M059J (cell line): ENCODE data around the gene DPEP3. TPM values are rescaled to one million over a fixed set of nuclear protein-coding genes. Genes with fewer than 3 reads are reported as not detected.
"Not testable (repeated sequence)": the region's sequence is repeated elsewhere in the genome, so short reads cannot be mapped to it uniquely, and the experiment has no call there.

Experiments used
- DNase-seq: peaks from one replicate; pipeline ENCODE4 v3.0.0-alpha.2; 2012; ENCODE audit warnings: low read depth
- total RNA-seq: library from RNA; depleted of rRNA; stranded (reverse); fragments of >200 nt; shearing (Covaris generic); gene quantifications from 2 replicates; pipeline ENCODE4 v1.2.3, GENCODE V29; 2014; rRNA removed

Gene DPEP3
- total RNA-seq: not detected in 2 replicates

DNA sequence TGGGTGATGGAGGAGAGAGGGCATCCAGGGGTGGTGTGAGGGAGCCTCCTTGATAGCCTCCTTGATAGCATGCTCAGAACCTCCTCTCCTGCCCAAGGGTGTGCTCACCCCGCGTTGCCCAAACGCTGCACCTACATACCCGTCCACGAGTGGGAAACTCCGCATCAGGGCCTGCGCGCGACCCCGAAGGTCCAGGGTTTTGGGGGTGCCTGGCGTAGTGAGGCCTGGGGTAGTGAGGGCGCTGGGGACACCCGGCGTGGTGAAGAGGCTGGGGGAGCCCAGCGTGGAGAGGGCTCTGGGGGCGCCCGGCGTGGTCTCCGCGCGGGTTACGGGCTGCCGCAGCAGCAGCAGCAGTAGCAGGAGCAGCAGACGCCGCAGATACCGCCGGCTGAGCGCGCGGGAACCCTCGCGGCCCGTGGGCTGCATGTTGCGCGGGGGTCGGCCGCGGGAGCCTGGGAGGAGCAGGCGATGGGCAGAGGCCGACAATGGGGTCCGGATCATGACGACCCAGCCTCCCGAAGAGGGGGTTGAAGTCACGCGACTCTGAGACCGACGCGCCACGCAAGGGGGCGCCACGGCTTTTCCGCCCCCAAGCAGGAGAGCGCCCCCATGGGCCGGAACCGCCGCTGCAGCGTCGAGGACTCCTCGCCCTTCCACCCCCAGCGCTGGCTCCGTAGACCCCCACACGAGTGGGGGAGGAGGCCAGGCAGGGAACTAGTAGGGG is at the start of gene DPEP3:
Gene DPEP3 (minus strand): TSS at position 545 of the 724 bp plus-strand sequence. CDS start 119 bp downstream, at position 426.
- no peak for DNase-seq

- no peak for DNase-seq
Measured at GRCh38 chr16:68028996-68029395, 48.7 kb upstream of the DPEP3 start.

- peak; percentile 86 for DNase-seq
Measured at GRCh38 chr16:68022728-68023537, 42.6 kb upstream of the DPEP3 start, which contains the start of the genes DDX28 and DUS2. DDX28 (minus strand) TSS chr16:68023232; CDS start chr16:68023202, 30 bp downstream. DUS2 (plus strand) TSS chr16:68023284; CDS start chr16:68038024, 14,740 bp downstream.

- DNase-seq: no peak
Measured at GRCh38 chr16:68022278-68022727, 42.0 kb upstream of the DPEP3 start.

DNA sequence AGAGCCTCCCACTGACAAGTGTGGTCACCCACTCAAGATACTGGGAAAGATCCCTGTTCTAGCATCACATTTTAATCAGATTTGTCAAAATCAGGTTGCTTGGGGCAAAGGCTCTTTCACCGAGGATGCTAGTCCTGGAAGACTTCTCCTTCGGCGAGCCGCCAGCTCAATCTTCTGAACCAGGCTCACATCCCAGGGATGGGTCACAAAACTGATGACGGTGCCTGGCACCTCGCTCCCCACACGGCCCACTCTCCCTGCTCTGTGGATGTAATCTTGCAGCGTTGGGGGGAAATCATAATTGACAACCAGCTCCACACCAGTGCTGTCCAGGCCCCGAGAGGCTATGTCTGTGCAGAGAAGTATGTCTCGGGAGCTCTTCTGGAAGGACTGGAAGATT is 41.2 kb upstream of the DPEP3 start:
- DNase-seq: no peak

DNA sequence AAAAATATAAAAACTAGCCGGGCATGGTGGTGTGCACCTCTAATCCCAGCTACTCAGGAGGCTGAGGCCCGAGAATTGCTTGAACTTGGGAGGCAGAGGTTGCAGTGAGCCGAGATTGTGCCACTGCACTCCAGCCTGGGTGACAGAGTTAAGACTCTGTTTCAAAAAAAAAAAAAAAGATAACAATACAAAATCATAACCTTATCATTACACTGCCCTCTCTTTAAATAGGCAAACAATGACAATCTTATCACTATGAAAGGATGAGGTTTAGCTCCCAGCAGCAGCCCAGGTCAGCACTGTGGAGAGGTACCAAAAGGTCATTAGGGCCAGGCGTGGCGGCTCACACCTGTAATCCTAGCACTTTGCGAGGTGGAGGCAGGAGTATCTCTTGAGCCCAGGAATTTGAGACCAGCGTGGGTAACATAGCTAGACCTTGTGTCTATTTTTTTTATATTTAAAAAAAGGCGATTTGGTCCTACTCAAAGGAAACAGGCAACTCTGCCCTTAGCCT is 38.9 kb upstream of the DPEP3 start:
- DNase-seq: no peak

DNA sequence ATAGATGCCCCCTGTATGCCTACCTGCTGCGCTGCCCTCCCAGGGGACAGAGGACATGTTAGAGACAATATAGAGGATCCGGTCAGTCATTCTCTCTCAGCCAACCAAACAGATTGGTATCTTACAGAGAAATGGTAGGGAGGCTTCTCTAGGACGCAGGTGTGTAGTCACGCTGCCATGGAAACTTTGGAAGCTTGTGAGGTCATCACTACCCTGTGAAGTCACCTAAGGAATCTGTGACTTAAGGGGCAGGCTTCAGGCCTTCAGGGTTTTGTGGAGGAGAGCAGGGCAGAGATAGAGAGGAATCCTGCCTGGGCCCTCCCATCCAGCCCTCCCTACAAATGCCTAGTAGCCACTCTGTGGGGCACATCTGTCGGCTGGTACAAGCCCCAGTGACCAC is 35.4 kb upstream of the DPEP3 start, which contains the start of gene DPEP2NB:
Gene DPEP2NB (minus strand): TSS at position 231 of the 400 bp plus-strand sequence. CDS start 141 bp downstream, at position 90.
- no peak for DNase-seq

DNA sequence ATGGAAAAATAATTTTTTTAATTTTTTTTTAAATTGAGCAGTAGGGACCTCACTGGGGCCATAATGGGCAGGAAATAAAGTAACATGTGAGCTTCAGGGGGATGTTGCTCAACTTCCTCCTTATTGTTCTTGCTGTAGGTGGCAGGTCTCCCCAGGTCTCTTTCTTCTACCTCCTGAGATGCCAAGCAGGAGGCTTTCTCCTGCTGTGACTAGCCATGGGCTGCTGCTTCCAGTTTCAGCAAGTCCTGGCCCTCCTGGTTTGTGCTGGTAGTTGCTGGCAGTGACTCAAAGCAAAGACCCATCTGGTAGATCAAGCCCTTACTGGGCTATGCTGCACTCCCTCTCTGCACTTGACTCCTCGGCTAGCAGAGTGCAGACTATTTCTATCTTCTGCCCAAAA is 33.1 kb upstream of the DPEP3 start:
- DNase-seq: no peak

DNA sequence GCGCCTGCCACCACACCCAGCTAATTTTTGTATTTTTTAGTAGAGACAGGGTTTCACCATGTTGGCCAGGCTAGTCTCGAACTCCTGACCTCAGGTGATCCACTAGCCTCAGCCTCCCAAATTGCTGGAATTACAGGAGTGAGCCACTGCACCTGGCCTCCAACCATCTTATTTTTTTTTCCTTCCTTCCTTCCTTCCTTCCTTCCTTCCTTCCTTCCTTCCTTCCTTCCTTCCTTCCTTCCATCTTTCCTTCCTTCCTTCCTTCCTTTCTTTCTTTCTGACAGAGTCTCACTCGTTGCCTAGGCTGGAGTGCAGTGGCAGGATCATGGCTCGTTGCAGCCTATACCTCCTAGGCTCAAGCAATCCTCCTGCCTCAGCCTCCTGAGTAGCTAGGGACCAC is 29.6 kb upstream of the DPEP3 start:
- not testable (repeated sequence) for DNase-seq

GRCh38 chr16:68009157-68009735 is 28.9 kb upstream of the DPEP3 start:
- no peak for DNase-seq

GRCh38 chr16:68005786-68006286 is 25.5 kb upstream of the DPEP3 start:
- no peak for DNase-seq

DNA sequence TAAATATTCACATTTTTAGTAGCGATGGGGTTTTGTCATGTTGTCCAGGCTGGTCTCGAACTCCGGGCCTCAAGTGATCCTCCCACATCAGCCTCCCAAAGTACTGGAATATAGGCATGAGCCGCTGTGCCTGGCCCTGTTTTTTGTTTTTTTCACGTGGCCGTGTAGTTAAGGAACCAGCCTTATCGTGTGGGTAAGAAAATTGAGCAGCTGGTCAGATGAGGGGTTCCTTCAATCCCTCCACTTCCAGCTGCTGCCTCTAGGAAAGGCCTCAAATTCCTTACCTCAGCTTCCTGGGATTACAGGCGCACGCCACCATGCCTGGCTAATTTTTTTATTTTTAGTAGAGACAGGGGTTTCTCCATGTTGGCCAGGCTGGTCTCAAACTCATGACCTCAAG is 24.9 kb upstream of the DPEP3 start:
- no peak for DNase-seq

DNA sequence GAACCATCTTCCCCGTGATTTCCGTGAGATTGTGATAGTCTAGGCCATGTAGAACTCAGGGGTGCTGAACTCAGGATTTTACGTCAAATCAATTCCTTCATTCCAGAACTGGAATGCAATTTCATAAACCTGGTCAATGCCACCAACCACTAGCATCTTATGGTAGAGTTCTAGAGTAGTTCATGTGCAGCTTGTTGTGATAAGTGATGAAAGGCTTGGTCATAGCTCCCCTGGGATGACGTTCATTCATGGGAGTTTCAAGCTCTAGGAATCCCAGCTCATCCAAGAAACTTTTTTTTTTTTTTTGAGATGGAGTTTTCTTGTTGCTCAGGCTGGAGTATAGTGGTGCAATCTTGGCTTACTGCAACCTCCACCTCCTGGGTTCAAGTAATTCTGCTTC is 22.7 kb upstream of the DPEP3 start:
- DNase-seq: no peak

- no peak for DNase-seq
Measured at GRCh38 chr16:68000450-68000849, 20.2 kb upstream of the DPEP3 start.

- DNase-seq: no peak
Measured at GRCh38 chr16:67999985-68000384, 19.7 kb upstream of the DPEP3 start.

- not testable (repeated sequence) for DNase-seq
Measured at GRCh38 chr16:67998779-67999688, 18.7 kb upstream of the DPEP3 start, which contains the start of gene DPEP2. DPEP2 (minus strand) TSS chr16:67999484; CDS start chr16:67993212, 6,272 bp downstream.

- not testable (repeated sequence) for DNase-seq
Measured at GRCh38 chr16:67998231-67998778, 18.0 kb upstream of the DPEP3 start.

- DNase-seq: no peak
Measured at GRCh38 chr16:67996666-67997065, 16.4 kb upstream of the DPEP3 start.

GRCh38 chr16:67995423-67995822 is 15.1 kb upstream of the DPEP3 start:
- DNase-seq: peak; percentile 28

GRCh38 chr16:67994040-67994408 is 13.7 kb upstream of the DPEP3 start:
- not testable (repeated sequence) for DNase-seq
